Neural crest cell (in vitro differentiated cells): ENCODE measurements around the gene CDCA4. TPM values are rescaled to one million over a fixed set of nuclear protein-coding genes. Genes with fewer than 3 reads are reported as not detected.

Experiments used
- DNase-seq: peaks from one replicate; pipeline ENCODE4 v3.0.0; 2021; ENCODE audit warnings: low read depth, mixed read lengths, low spot score
- H3K27ac Mint-ChIP-seq: one replicate; pipeline ENCODE4 v1.8.0; 2021; ENCODE audit warnings: mild to moderate bottlenecking, mixed read lengths; ENCODE audit not compliant: unreplicated experiment
- H3K27me3 Mint-ChIP-seq: 2 replicates; pipeline ENCODE4 v1.8.0; 2021; ENCODE audit warnings: low read depth, mild to moderate bottlenecking, mixed read lengths
- H3K36me3 Mint-ChIP-seq: 2 replicates; pipeline ENCODE4 v1.8.0; 2021; ENCODE audit warnings: low read depth, mild to moderate bottlenecking, mixed read lengths
- H3K4me1 Mint-ChIP-seq: 2 replicates; pipeline ENCODE4 v1.8.0; 2021; ENCODE audit warnings: mixed read lengths
- H3K4me3 Mint-ChIP-seq: one replicate; pipeline ENCODE4 v1.8.0; 2021; ENCODE audit warnings: mild to moderate bottlenecking, mixed read lengths
- H3K9me3 Mint-ChIP-seq: 2 replicates; pipeline ENCODE4 v1.8.0; 2021; ENCODE audit warnings: mixed read lengths
- CTCF ChIP-seq: fragments of 200-600 bp; sonication (generic); conservative IDR thresholded peaks from 2 replicates; pipeline ENCODE4 v1.5.0; 2021; ENCODE audit warnings: antibody characterized with exemption, mild to moderate bottlenecking
- total RNA-seq: library from RNA; stranded (reverse); gene quantifications from 2 replicates; pipeline ENCODE4 v1.2.1, GENCODE V29; 2021

The CDCA4 gene
- total RNA-seq, 1 donor from 2014 or later = 58.2 TPM

DNA sequence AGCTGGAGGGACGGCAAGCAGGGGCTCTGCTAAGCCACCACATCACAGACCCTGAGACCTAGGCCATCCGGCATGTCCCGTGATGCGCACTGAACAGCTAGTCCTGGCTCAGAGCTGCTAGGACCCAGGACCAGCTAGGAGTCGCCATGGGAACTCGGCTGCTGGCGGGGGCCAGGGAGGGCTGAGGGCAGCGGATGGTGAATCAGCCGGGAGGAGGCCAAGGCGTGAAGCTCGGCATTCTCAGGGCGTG, 47.8 kb downstream of the CDCA4 start:
- Mint-ChIP-seq H3K27ac (no peak overlapping the region), H3K27me3 (peaks cover 26% of the 10 kb centered on the region), H3K36me3 (no peaks in the 10 kb centered on the region), H3K9me3 (no peaks in the 10 kb centered on the region), H3K4me3 (no peak overlapping the region), H3K4me1 (peaks cover 11% of the 10 kb centered on the region)
- DNase-seq = no peak
- TF ChIP-seq CTCF = no peak

- TF ChIP-seq CTCF = no peak
- peaks cover 8% of the 10 kb centered on the region for H3K4me1 Mint-ChIP-seq
- no peak overlapping the region for H3K4me3 Mint-ChIP-seq
- H3K36me3 Mint-ChIP-seq = no peaks in the 10 kb centered on the region
- H3K27me3 Mint-ChIP-seq = peaks cover 24% of the 10 kb centered on the region
- H3K9me3 Mint-ChIP-seq = no peaks in the 10 kb centered on the region
- DNase-seq = no peak
- H3K27ac Mint-ChIP-seq = no peak overlapping the region
These were observed 48.4 kb downstream of the CDCA4 start for GRCh38 chr14:104972301-104973134.

- no peak for DNase-seq
- Mint-ChIP-seq H3K9me3 (no peaks in the 10 kb centered on the region), H3K4me3 (no peak overlapping the region), H3K36me3 (no peaks in the 10 kb centered on the region), H3K27me3 (peaks cover 18% of the 10 kb centered on the region), H3K27ac (no peak overlapping the region), H3K4me1 (peaks cover 7% of the 10 kb centered on the region)
- no peak for TF ChIP-seq CTCF
These were observed 49.2 kb downstream of the CDCA4 start for GRCh38 chr14:104971447-104972240.

GRCh38 chr14:104970231-104971068, 50.4 kb downstream of the CDCA4 start:
- no peaks in the 10 kb centered on the region for H3K36me3 Mint-ChIP-seq
- H3K27me3 Mint-ChIP-seq = peaks cover 10% of the 10 kb centered on the region
- H3K9me3 Mint-ChIP-seq = no peaks in the 10 kb centered on the region
- H3K4me1 Mint-ChIP-seq = no peaks in the 10 kb centered on the region
- no peak overlapping the region for H3K27ac Mint-ChIP-seq
- no peak for TF ChIP-seq CTCF
- DNase-seq = no peak
- H3K4me3 Mint-ChIP-seq = no peak overlapping the region

GRCh38 chr14:104969741-104970230, 51.1 kb downstream of the CDCA4 start:
- Mint-ChIP-seq H3K36me3 (no peaks in the 10 kb centered on the region), H3K27ac (no peak overlapping the region), H3K27me3 (peaks cover 10% of the 10 kb centered on the region), H3K4me3 (no peak overlapping the region), H3K9me3 (no peaks in the 10 kb centered on the region), H3K4me1 (no peaks in the 10 kb centered on the region)
- no peak for TF ChIP-seq CTCF
- no peak for DNase-seq
